GM23248 (cell line): ENCODE measurements around the gene CTNS. TPM values are rescaled to one million over a fixed set of nuclear protein-coding genes. Genes with fewer than 3 reads are reported as not detected.

ENCODE experiments used
- DNase-seq: peaks from one replicate; pipeline ENCODE4 v3.0.0-alpha.2; 2015
- H2AFZ ChIP-seq: fragments of 200-600 bp; sonication (generic); 2 replicates; pipeline ENCODE4 v1.6.1; 2016; ENCODE audit warnings: antibody characterized with exemption
- H3F3A ChIP-seq: fragments of 200-600 bp; sonication (generic); 2 replicates; pipeline ENCODE4 v1.6.1; 2016; ENCODE audit warnings: mild to moderate bottlenecking, antibody characterized with exemption, mixed run types; ENCODE audit not compliant: insufficient read depth
- H3K27ac ChIP-seq: fragments of 200-600 bp; sonication (generic); 2 replicates; pipeline ENCODE4 v1.5.1; 2016; ENCODE audit warnings: mild to moderate bottlenecking
- H3K27me3 ChIP-seq: fragments of 200-600 bp; sonication (generic); replicated peaks from 2 replicates; pipeline ENCODE4 v1.6.1; 2016; ENCODE audit warnings: mild to moderate bottlenecking; ENCODE audit not compliant: insufficient read depth
- H3K36me3 ChIP-seq: fragments of 200-600 bp; sonication (generic); 2 replicates; pipeline ENCODE4 v1.6.1; 2016; ENCODE audit warnings: low read depth, mild to moderate bottlenecking
- H3K4me1 ChIP-seq: fragments of 200-600 bp; sonication (generic); 2 replicates; pipeline ENCODE4 v1.6.1; 2016; ENCODE audit warnings: mild to moderate bottlenecking; ENCODE audit not compliant: insufficient read depth
- H3K4me2 ChIP-seq: fragments of 200-600 bp; sonication (generic); one replicate; pipeline ENCODE4 v1.6.1; 2016; ENCODE audit warnings: mild to moderate bottlenecking; ENCODE audit not compliant: unreplicated experiment
- H3K4me3 ChIP-seq: fragments of 200-600 bp; sonication (generic); 2 replicates; pipeline ENCODE4 v1.5.1; 2016; ENCODE audit warnings: mild to moderate bottlenecking
- H3K79me2 ChIP-seq: fragments of 200-600 bp; sonication (generic); 2 replicates; pipeline ENCODE4 v1.6.1; 2016; ENCODE audit warnings: mild to moderate bottlenecking; ENCODE audit not compliant: insufficient read depth
- H3K9ac ChIP-seq: fragments of 200-600 bp; sonication (generic); 2 replicates; pipeline ENCODE4 v1.6.1; 2016; ENCODE audit warnings: mild to moderate bottlenecking
- H3K9me2 ChIP-seq: fragments of 200-600 bp; sonication (generic); 2 replicates; pipeline ENCODE4 v1.6.1; 2016; ENCODE audit warnings: mixed run types, mild to moderate bottlenecking, moderate library complexity; ENCODE audit not compliant: insufficient read depth
- H3K9me3 ChIP-seq: fragments of 200-600 bp; sonication (generic); one replicate; pipeline ENCODE4 v1.6.1; 2017; ENCODE audit warnings: low read depth
- H4K20me1 ChIP-seq: fragments of 200-600 bp; sonication (generic); 2 replicates; pipeline ENCODE4 v1.6.0; 2016; ENCODE audit not compliant: insufficient read depth
- EZH2 ChIP-seq: fragments of 200-600 bp; sonication (generic); IDR thresholded peaks from 2 replicates; pipeline ENCODE4 v1.6.1; 2018; ENCODE audit warnings: antibody characterized with exemption, mild to moderate bottlenecking; ENCODE audit not compliant: insufficient read depth, poor library complexity, severe bottlenecking
- EZH2phosphoT487 ChIP-seq: fragments of 200-600 bp; sonication (generic); IDR thresholded peaks from 2 replicates; pipeline ENCODE4 v1.6.1; 2018; ENCODE audit warnings: antibody characterized with exemption, moderate library complexity, mild to moderate bottlenecking, low read depth; ENCODE audit not compliant: insufficient read depth
- WGBS, 2 experiments: methylation state at CpG; one replicate each; pipeline ENCODE4 v1.1.6; 2015 to 2017; ENCODE audit warnings: low lambda C conversion rate in 2 of 2, low coverage in 1 of 2; ENCODE audit errors: missing lambda C conversion rate in 2 of 2; 5-methylcytosine and 5-hydroxymethylcytosine counted together
- in situ Hi-C: fragments of 300-500 bp; cut with MboI; formaldehyde crosslinking; loops from 2 replicates; pipeline ENCODE4 v1.15.0; 2020
- polyA plus RNA-seq: library from polyadenylated mRNA; unstranded; fragments of >200 nt; fragmentation: Nextera tagmentation; extraction: Ambion mirVana; gene quantifications from 2 replicates; pipeline ENCODE4 v1.2.1, GENCODE V29; 2016
- total RNA-seq: library from RNA; depleted of rRNA; stranded (reverse); fragments of >200 nt; shearing (Covaris generic); gene quantifications from 2 replicates; pipeline ENCODE4 v1.2.3, GENCODE V29; 2014; rRNA removed

Gene CTNS
- total RNA-seq (7.5 and 16.6 TPM in 2 replicates), polyA plus RNA-seq (7.2 and 7.8 TPM in 2 replicates)

GRCh38 chr17:3636154-3636907 lies at the start of gene CTNS, which contains the start of gene SHPK:
TSS of gene CTNS (plus strand) at chr17:3636760. CDS start at chr17:3640207, 3,447 bp downstream.
TSS of gene SHPK (minus strand) at chr17:3636250. CDS start at chr17:3636219, 31 bp downstream.
- Histone ChIP-seq H4K20me1 (no peaks in the 10 kb centered on the region), H2AFZ (peak within 1 kb of the TSS; percentile 85), H3K9me3 (no peaks in the 10 kb centered on the region), H3K27me3 (no peaks in the 10 kb centered on the region), H3F3A (no peaks in the 10 kb centered on the region), H3K4me1 (peaks cover 5% of the 10 kb centered on the region; the same call in 1 of the 2 replicates), H3K9me2 (no peaks in the 10 kb centered on the region), H3K4me2 (peak within 1 kb of the TSS; percentile 86), H3K79me2 (0 out of 2 replicates have a peak, but pooled peaks cover 3% of the 10 kb centered on the region), H3K9ac (peak within 1 kb of the TSS; percentile 80), H3K4me3 (peak within 1 kb of the TSS; percentile 79), H3K27ac (peak within 1 kb of the TSS; percentile 83), H3K36me3 (no peaks in the 10 kb centered on the region)
- peak; percentile 99 for DNase-seq
- in situ Hi-C loops, result loop anchor here (25.0 kb wide), 1 partner anchor 599 kb away; no protein-coding TSS in a partner anchor
- TF ChIP-seq EZH2 (no peak), EZH2phosphoT487 (no peak)
- WGBS, 2 experiments, result 1% methylated on average over 37 to 58 of the region's 68 CpGs

GRCh38 chr17:3589784-3590183 lies 46.8 kb upstream of the CTNS start:
- TF ChIP-seq EZH2phosphoT487 (no peak), EZH2 (no peak)
- in situ Hi-C loops, result no loop called here
- DNase-seq, result no peak
- H3K79me2 ChIP-seq, result no peaks in the 10 kb centered on the region
- H3K4me3 ChIP-seq, result no peak overlapping the region
- H3K4me2 ChIP-seq, result no peak overlapping the region
- H3K36me3 ChIP-seq, result no peaks in the 10 kb centered on the region
- H3K9me3 ChIP-seq, result no peaks in the 10 kb centered on the region
- H3K9ac ChIP-seq, result no peak overlapping the region
- 96 to 97% methylated on average over 22 of the region's 22 CpGs for WGBS, 2 experiments
- H3F3A ChIP-seq, result no peaks in the 10 kb centered on the region
- no peaks in the 10 kb centered on the region for H4K20me1 ChIP-seq
- H2AFZ ChIP-seq, result no peak overlapping the region
- no peaks in the 10 kb centered on the region for H3K4me1 ChIP-seq
- H3K27me3 ChIP-seq, result no peaks in the 10 kb centered on the region
- no peak overlapping the region for H3K27ac ChIP-seq
- H3K9me2 ChIP-seq, result no peaks in the 10 kb centered on the region

- 97% methylated on average over 14 to 15 of the region's 15 CpGs for WGBS, 2 experiments
- no peaks in the 10 kb centered on the region for H3K79me2 ChIP-seq
- no peaks in the 10 kb centered on the region for H3K9me2 ChIP-seq
- H3K27me3 ChIP-seq, result no peaks in the 10 kb centered on the region
- no peaks in the 10 kb centered on the region for H3K9me3 ChIP-seq
- no peak overlapping the region for H3K27ac ChIP-seq
- H3K9ac ChIP-seq, result no peak overlapping the region
- TF ChIP-seq EZH2phosphoT487 (no peak), EZH2 (no peak)
- H3K4me3 ChIP-seq, result no peak overlapping the region
- H3K4me1 ChIP-seq, result no peaks in the 10 kb centered on the region
- no peak for DNase-seq
- no peak overlapping the region for H2AFZ ChIP-seq
- no peak overlapping the region for H3K4me2 ChIP-seq
- no peaks in the 10 kb centered on the region for H3K36me3 ChIP-seq
- no peaks in the 10 kb centered on the region for H4K20me1 ChIP-seq
- H3F3A ChIP-seq, result no peaks in the 10 kb centered on the region
- in situ Hi-C loops, result no loop called here
These were observed 46.3 kb upstream of the CTNS start for GRCh38 chr17:3590231-3590630.

GRCh38 chr17:3590768-3591167 lies 45.8 kb upstream of the CTNS start:
- in situ Hi-C loops, result no loop called here
- no peaks in the 10 kb centered on the region for H3F3A ChIP-seq
- no peaks in the 10 kb centered on the region for H3K9me3 ChIP-seq
- no peak overlapping the region for H3K27ac ChIP-seq
- H4K20me1 ChIP-seq, result no peaks in the 10 kb centered on the region
- no peaks in the 10 kb centered on the region for H3K27me3 ChIP-seq
- H3K4me3 ChIP-seq, result no peak overlapping the region
- 93 to 95% methylated on average over 11 to 15 of the region's 15 CpGs for WGBS, 2 experiments
- H3K4me1 ChIP-seq, result no peaks in the 10 kb centered on the region
- TF ChIP-seq EZH2 (no peak), EZH2phosphoT487 (no peak)
- no peaks in the 10 kb centered on the region for H3K36me3 ChIP-seq
- H3K4me2 ChIP-seq, result no peak overlapping the region
- no peaks in the 10 kb centered on the region for H3K79me2 ChIP-seq
- H3K9me2 ChIP-seq, result no peaks in the 10 kb centered on the region
- H3K9ac ChIP-seq, result no peak overlapping the region
- no peak overlapping the region for H2AFZ ChIP-seq
- no peak for DNase-seq
